ENCODE data around the gene CHAMP1. TPM values are rescaled to one million over a fixed set of nuclear protein-coding genes. Genes with fewer than 3 reads are reported as not detected.
"Not testable (repeated sequence)": the region's sequence is repeated elsewhere in the genome, so short reads cannot be mapped to it uniquely, and the experiment has no call there.

CHAMP1 gene
- total RNA-seq, 1 donor from 2014 or later: 25.0 TPM

DNA sequence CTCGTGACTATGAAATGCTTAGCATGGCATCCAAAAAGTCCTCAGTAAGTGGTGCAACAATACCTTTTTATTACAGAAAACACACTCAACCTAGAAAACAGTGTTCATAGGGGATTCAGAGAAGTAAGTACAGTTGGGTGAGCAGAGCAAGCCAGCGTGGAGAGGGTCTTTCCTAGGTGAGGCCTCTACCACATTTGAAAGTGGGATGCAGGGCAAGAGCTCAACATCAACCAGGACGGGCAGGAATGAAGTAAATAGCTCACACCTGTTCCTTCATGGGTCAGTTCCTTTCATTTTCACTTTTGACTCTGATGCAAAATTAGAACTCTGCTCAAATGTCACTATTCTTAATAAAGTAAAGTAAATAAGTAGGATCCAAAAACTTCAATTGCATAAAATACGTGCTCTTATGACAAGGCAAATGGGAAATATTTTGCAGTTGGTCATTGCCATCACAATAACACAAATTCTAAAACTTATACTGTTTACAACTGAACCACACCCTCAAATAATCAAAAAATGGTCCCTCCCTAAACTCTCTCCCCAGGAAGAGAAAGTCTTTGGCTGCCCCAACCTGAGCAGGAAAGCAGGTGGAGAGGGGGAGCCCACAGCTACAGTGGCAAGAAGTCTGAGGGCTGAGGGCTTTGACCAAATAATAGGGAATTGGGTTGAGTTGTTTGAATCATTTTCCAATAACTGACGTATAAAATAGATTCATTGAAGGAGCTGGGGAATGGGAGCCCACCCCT, 20.2 kb downstream of the CHAMP1 start:
- no peak overlapping the region for H3K27ac Mint-ChIP-seq (ENCODE audit: unreplicated experiment)
- no peaks in the 10 kb centered on the region for H3K36me3 Mint-ChIP-seq (ENCODE audit: low read depth)
- DNase-seq (ENCODE audit: low spot score): no peak
- H3K9me3 Mint-ChIP-seq (ENCODE audit: low read depth): no peaks in the 10 kb centered on the region
- H3K4me1 Mint-ChIP-seq (ENCODE audit: low read depth): no peaks in the 10 kb centered on the region
- H3K27me3 Mint-ChIP-seq (ENCODE audit: low read depth): no peaks in the 10 kb centered on the region
- TF ChIP-seq, protein P1, sequence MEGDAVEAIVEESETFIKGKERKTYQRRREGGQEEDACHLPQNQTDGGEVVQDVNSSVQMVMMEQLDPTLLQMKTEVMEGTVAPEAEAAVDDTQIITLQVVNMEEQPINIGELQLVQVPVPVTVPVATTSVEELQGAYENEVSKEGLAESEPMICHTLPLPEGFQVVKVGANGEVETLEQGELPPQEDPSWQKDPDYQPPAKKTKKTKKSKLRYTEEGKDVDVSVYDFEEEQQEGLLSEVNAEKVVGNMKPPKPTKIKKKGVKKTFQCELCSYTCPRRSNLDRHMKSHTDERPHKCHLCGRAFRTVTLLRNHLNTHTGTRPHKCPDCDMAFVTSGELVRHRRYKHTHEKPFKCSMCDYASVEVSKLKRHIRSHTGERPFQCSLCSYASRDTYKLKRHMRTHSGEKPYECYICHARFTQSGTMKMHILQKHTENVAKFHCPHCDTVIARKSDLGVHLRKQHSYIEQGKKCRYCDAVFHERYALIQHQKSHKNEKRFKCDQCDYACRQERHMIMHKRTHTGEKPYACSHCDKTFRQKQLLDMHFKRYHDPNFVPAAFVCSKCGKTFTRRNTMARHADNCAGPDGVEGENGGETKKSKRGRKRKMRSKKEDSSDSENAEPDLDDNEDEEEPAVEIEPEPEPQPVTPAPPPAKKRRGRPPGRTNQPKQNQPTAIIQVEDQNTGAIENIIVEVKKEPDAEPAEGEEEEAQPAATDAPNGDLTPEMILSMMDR (IDR thresholded peaks at IDR 0.05): no peak
- no peak overlapping the region for H3K4me3 Mint-ChIP-seq (ENCODE audit: unreplicated experiment)

DNA sequence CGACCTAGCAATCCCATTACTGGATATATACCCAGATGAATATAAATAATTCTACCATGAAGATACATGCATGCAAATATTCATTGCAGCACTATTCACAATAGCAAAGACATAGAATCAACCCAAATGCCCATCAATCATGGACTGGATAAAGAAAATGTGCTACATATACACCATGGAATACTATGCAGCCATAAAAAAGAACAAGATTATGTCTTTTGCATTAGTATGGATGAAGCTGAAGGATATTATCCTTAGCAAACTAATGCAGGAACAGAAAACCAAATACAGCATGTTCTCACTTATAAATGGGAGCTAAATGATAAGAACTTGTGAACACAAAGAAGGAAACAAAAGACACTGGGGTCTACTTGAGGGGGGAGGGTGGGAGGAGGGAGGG, 22.2 kb downstream of the CHAMP1 start:
- H3K27me3 Mint-ChIP-seq (ENCODE audit: low read depth); H3K4me1 Mint-ChIP-seq (ENCODE audit: low read depth); H3K4me3 Mint-ChIP-seq (ENCODE audit: unreplicated experiment); DNase-seq (ENCODE audit: low spot score); H3K36me3 Mint-ChIP-seq (ENCODE audit: low read depth); H3K9me3 Mint-ChIP-seq (ENCODE audit: low read depth); H3K27ac Mint-ChIP-seq (ENCODE audit: unreplicated experiment): not testable (repeated sequence)

DNA sequence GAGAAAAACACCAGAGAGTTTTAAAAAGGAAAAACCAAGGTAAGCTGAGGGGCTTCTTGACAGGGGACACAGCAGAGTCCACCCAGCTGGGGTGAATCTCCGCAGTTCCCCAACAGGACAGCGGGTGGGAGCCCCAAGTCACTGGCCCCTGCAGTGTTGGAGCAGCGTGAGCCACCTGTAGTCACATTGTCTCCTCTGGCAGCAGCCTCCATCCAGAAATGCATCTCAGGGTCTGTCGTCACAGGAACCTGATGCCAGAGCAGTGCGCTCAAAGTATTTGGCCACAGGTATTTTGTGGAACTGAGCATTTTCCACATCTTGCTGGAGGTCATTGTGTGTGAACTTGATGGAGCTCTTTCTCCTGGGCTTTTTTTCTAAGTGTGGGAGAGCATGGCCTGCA, 24.7 kb downstream of the CHAMP1 start:
- Mint-ChIP-seq H3K27me3 (ENCODE audit: low read depth) (no peaks in the 10 kb centered on the region), H3K4me1 (ENCODE audit: low read depth) (peaks cover 7% of the 10 kb centered on the region), H3K4me3 (ENCODE audit: unreplicated experiment) (no peak overlapping the region), H3K9me3 (ENCODE audit: low read depth) (peaks cover 6% of the 10 kb centered on the region), H3K27ac (ENCODE audit: unreplicated experiment) (no peak overlapping the region), H3K36me3 (ENCODE audit: low read depth) (no peaks in the 10 kb centered on the region)
- no peak for DNase-seq (ENCODE audit: low spot score)
- TF ChIP-seq, protein P1 (IDR thresholded peaks at IDR 0.05): no peak

DNA sequence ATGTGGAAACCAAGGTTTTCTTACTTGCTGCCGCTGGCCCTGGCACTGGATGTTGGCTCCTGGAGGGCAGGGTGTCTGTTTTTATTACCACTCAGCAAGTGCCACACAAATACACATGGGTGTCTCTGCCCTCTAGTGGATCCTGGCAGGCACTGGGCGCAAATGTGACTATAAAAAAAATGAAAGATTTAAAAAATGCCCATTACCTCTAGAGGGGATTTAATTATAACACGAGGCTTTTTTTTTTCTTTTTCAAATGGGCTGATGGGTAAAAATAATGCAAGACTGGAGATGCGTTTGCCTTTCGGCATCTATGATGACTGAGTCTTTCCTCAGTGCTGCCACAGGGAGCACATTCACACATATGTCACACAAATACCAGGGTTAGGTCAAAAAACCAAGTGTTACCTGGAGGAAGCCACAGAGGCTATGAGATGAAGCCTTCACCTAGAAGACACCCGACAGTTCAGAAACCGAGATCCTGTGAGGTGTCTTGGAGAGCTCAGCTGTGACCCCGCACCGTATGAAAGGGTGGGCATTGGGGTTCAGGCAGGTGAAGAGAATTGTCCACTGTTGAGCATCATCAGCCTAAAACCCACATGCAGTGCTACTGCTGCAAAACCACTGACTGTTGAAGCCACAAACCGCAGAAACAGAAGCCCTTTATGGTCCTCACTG, 25.7 kb downstream of the CHAMP1 start:
- Mint-ChIP-seq H3K9me3 (ENCODE audit: low read depth) (peaks cover 6% of the 10 kb centered on the region), H3K27ac (ENCODE audit: unreplicated experiment) (no peak overlapping the region), H3K4me1 (ENCODE audit: low read depth) (peaks cover 11% of the 10 kb centered on the region), H3K27me3 (ENCODE audit: low read depth) (no peaks in the 10 kb centered on the region), H3K36me3 (ENCODE audit: low read depth) (no peaks in the 10 kb centered on the region), H3K4me3 (ENCODE audit: unreplicated experiment) (no peak overlapping the region)
- DNase-seq (ENCODE audit: low spot score): no peak
- TF ChIP-seq, protein P1 (IDR thresholded peaks at IDR 0.05): peak; percentile 84

DNA sequence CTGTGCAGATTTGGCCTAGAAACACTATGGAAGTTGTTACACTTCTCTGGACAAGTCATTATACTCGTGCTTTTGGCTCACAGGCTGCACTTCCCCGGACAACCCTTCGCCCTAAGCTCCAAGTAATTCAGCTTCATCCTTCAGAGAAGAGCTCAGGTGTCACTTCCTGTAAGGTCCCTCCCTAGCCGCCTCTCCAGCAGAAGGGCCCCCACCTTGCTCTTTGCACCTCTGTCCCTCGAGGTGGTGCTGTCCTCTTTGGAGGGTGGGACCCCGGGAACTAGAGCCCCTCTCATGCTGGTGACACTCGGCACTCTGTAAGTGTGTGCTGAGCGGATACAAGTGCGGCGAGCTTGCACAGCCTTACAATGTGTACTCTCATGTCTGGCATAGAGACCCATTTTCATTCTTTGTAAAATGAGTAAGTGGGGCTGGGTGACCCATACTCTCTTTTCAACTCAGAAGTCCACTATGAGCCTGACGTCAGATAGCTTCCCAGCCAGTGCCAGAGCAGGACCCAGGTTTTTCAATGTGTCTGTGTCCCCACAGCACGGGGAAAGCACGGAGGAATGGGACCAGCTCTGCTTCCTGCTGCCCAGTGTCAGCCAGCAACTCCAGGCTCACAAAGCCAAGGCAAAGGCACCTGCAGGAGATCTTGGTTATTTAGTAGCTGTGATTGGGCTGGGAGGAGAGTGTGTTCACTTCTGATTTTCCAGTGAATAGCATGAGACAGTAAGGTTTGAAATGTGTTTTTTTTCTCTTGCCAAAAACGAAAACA, 26.9 kb downstream of the CHAMP1 start:
- no peak overlapping the region for H3K27ac Mint-ChIP-seq (ENCODE audit: unreplicated experiment)
- no peaks in the 10 kb centered on the region for H3K27me3 Mint-ChIP-seq (ENCODE audit: low read depth)
- TF ChIP-seq, protein P1 (IDR thresholded peaks at IDR 0.05): no peak
- H3K4me3 Mint-ChIP-seq (ENCODE audit: unreplicated experiment): no peak overlapping the region
- DNase-seq (ENCODE audit: low spot score): no peak
- peaks cover 11% of the 10 kb centered on the region for H3K4me1 Mint-ChIP-seq (ENCODE audit: low read depth)
- H3K36me3 Mint-ChIP-seq (ENCODE audit: low read depth): no peaks in the 10 kb centered on the region
- H3K9me3 Mint-ChIP-seq (ENCODE audit: low read depth): peaks cover 6% of the 10 kb centered on the region

DNA sequence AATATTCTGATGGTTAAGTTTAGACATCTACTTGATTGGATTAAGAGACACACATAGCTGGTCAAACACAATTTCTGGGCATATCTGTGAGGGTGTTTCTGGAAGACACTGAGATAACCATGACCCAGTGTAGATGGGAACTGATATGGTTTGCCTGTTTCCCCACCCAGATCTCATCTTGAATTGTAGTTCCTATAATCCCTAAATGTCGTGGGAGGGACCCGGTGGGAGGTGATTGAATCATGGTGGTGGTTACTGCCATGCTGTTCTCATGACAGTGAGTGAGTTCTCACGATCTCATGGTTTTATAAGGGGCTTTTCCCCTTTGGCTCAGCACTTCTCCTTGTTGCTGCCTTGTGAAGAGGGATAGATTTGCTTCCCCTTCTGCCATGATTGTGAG, 33.0 kb downstream of the CHAMP1 start:
- H3K4me3 Mint-ChIP-seq (ENCODE audit: unreplicated experiment); H3K36me3 Mint-ChIP-seq (ENCODE audit: low read depth); H3K4me1 Mint-ChIP-seq (ENCODE audit: low read depth); H3K27ac Mint-ChIP-seq (ENCODE audit: unreplicated experiment); H3K9me3 Mint-ChIP-seq (ENCODE audit: low read depth); DNase-seq (ENCODE audit: low spot score): not testable (repeated sequence)
- H3K27me3 Mint-ChIP-seq (ENCODE audit: low read depth): peaks cover 18% of the 10 kb centered on the region
